ENCODE results near the gene OR2F1. TPM values are rescaled to one million over a fixed set of nuclear protein-coding genes. Genes with fewer than 3 reads are reported as not detected.

The OR2F1 gene
- total RNA-seq, 1 experiment from 2014 or later = not detected

GRCh38 chr7:144004703-144005102 is 50.1 kb downstream of the OR2F1 start:
- Histone ChIP-seq H3K4me1 (ENCODE audit: control insufficient read depth, insufficient read depth, low read length) (no peaks in the 10 kb centered on the region), H3K36me3 (ENCODE audit: control insufficient read depth, insufficient read depth, low read length) (no peaks in the 10 kb centered on the region), H3K27me3 (ENCODE audit: control insufficient read depth, insufficient read depth, low read length) (no peaks in the 10 kb centered on the region), H3K4me3 (ENCODE audit: low read depth in 2 of 2, low read length in 2 of 2) (no peak overlapping the region), H3K9me3 (ENCODE audit: control insufficient read depth, insufficient read depth, low read depth, low read length) (no peaks in the 10 kb centered on the region), H3K27ac (ENCODE audit: low read length) (no peak overlapping the region)
- TF ChIP-seq REST (IDR thresholded peaks at IDR 0.05; ENCODE audit: insufficient read depth in 1 of 2, low read depth in 2 of 2, low read length in 1 of 2) = no peak
- intact Hi-C loops (cut with micrococcal nuclease; ENCODE audit: unreplicated experiment) = no loop called here
- no peak for ATAC-seq
- in situ Hi-C loops (cut with HindIII; ENCODE audit: low pct_unique_long_range_greater_than_20kb, low sequenced_read_pairs) = no loop called here
- no TSS peak for BruUV-seq (replicated peaks)
- ChIA-PET POLR2A (no interaction called here), CTCF (no interaction called here)
- DNase-seq (ENCODE audit: low read depth, low spot score) = no peak

GRCh38 chr7:144006029-144006691 is 51.5 kb downstream of the OR2F1 start:
- Histone ChIP-seq H3K36me3 (ENCODE audit: control insufficient read depth, insufficient read depth, low read length) (no peaks in the 10 kb centered on the region), H3K27ac (ENCODE audit: low read length) (no peak overlapping the region), H3K4me1 (ENCODE audit: control insufficient read depth, insufficient read depth, low read length) (no peaks in the 10 kb centered on the region), H3K4me3 (ENCODE audit: low read depth in 2 of 2, low read length in 2 of 2) (no peak overlapping the region), H3K27me3 (ENCODE audit: control insufficient read depth, insufficient read depth, low read length) (no peaks in the 10 kb centered on the region), H3K9me3 (ENCODE audit: control insufficient read depth, insufficient read depth, low read depth, low read length) (no peaks in the 10 kb centered on the region)
- in situ Hi-C loops (cut with HindIII; ENCODE audit: low pct_unique_long_range_greater_than_20kb, low sequenced_read_pairs) (no loop called here), intact Hi-C loops (cut with micrococcal nuclease; ENCODE audit: unreplicated experiment) (no loop called here)
- ChIA-PET POLR2A (no interaction called here), CTCF (no interaction called here)
- ATAC-seq = no peak
- TF ChIP-seq TCF7L2 (IDR thresholded peaks at IDR 0.05; ENCODE audit: low read depth, low read length) = no peak
- no peak for TF ChIP-seq SIN3A (IDR thresholded peaks at IDR 0.05; ENCODE audit: borderline replicate concordance, insufficient read depth, low read depth, low read length)
- TF ChIP-seq POLR2AphosphoS5 (IDR thresholded peaks at IDR 0.05; ENCODE audit: low read depth, low read length) = no peak
- no peak for TF ChIP-seq CTCF (IDR thresholded peaks at IDR 0.05)
- TF ChIP-seq REST (IDR thresholded peaks at IDR 0.05; ENCODE audit: insufficient read depth in 1 of 2, low read depth in 2 of 2, low read length in 1 of 2) = no peak
- no peak for DNase-seq (ENCODE audit: low read depth, low spot score)
- no TSS peak for BruUV-seq (replicated peaks)

Data from Panc1 (cell line).